ENCODE data around the gene BIRC2.
"Not testable (repeated sequence)": the region's sequence is repeated elsewhere in the genome, so short reads cannot be mapped to it uniquely, and the experiment has no call there.

Gene BIRC2

DNA sequence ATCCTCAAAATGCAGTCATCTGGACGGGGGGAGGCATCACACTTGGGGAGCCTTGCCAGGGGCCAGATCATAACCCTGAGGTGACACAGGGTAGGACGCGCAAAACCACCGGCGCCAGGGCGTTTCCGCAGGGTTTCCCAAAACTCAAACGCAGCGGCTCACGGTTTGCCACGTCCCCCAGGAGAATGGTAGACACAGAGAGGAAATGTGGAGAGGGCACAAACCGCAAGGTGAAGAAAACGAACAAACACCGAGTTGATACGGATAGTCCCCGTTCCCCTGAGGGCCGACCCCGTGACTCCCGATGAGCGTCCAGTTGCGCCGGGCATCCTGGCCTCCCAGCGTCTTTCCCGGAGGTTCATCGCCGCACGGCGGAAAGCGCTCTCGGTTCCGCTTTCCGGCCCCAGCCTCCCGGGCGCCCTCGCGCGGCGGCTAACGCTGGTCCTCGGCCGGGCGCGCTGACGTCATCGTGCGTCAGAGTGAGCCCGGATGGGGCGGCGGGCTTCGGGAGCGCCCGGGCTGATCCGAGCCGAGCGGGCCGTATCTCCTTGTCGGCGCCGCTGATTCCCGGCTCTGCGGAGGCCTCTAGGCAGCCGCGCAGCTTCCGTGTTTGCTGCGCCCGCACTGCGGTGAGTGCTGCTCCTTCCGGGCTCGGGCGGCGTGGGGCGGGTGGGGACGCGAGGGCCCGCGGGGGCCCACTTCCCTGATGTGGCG lies at the start of gene BIRC2:
Gene BIRC2 (plus strand): TSS at position 467 of the 714 bp plus-strand sequence. CDS start 2,641 bp downstream, outside the sequence.
- DNase-seq (ENCODE audit: low read depth): peak; percentile 64
- peak within 1 kb of the TSS; percentile 86 for H3K4me3 ChIP-seq (ENCODE audit: low read depth, low read length)

DNA sequence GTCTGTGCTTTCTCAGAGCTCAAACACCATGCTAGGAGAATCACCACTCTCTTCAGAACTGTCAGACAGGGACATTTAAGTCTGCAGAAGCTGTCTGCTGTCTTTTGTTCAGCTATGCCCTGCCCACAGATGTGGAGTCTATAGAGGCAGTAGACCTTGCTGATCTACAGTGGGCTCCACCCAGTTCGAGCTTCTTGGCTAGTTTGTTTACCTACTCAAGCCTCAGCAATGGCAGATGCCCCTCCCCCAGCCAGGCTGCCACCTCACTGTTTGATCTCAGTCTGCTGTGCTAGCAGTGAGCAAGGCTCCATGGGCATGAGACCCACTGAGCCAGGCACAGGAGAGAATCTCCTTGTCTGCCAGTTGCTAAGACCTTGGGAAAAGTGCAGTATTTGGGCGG lies 46.2 kb upstream of the BIRC2 start:
- DNase-seq (ENCODE audit: low read depth); H3K4me3 ChIP-seq (ENCODE audit: low read depth, low read length): not testable (repeated sequence)

DNA sequence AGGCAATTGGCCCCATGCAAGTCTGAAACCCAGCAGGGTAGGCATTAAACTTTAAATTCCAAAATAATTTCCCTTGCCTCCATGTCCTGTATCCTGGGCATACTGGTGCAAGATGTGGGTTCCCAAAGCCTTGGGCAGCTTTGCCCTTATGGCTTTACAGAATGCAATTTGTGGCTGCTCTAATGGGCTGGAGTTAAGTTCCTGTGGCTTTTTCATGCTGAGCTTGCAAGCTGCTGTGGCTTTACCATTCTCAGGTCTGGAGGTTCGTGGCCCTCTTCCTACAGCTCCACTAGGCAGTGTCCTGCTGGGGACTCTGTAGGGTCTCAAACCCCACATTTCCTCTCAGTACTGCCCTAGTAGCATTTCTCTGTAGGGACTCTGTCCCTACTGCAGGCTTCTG lies 44.8 kb upstream of the BIRC2 start:
- no peak overlapping the region for H3K4me3 ChIP-seq (ENCODE audit: low read depth, low read length)

DNA sequence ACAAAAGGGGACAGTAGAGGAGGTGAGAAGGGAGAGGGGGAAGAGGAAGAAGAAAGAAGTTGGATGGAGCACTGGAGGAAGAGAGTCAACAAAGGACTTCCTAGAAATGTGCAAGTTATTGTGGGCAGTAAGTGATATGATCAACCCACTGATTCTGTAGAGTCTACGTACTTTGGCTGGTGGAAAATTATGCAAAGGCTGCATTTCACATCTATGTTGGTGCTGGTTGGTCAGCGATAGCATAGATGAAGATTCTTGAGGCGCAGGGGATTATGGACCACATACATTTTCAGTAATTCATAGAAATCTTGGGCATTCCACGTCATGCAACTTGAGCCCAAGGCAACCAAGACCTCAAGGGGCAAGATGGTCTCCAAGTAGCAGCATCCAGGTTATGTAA lies 42.3 kb upstream of the BIRC2 start:
- DNase-seq (ENCODE audit: low read depth): no peak
- H3K4me3 ChIP-seq (ENCODE audit: low read depth, low read length): no peak overlapping the region

More for the DNA sequence above, 44.8 kb upstream of the BIRC2 start:
- DNase-seq (ENCODE audit: low read depth): no peak

DNA sequence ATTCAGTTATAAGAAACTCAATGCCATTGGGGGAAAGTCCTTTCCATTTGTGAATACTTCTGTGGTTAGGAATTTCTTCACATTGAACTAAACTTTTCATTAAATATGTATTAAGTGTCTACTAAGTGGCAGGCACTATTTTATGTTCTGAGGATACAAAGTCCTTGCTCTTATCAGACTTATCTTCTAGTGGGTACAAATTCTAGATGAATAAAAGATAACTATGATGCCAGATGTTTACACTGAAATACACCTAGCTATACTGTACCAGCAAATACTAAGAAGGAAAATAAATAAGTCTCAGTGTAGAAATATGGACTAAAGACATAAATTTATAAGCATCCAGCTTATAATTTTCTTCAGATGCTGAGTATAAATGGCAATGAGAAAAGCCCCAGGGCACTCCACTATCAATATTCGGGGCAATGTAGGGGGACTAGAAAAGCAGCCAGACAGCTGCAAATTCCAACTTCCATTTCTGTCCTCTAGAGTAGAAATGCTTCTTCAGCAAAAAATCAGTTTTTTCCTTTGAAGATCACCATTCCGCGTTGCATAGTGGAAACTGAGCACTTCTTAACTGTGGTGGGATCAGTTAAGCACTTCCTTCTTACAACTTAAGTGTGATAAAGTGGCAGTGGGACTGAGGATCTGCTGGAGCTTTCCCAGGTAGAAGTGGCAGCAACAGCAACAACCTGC lies 41.5 kb upstream of the BIRC2 start:
- DNase-seq (ENCODE audit: low read depth): no peak
- no peak overlapping the region for H3K4me3 ChIP-seq (ENCODE audit: low read depth, low read length)

DNA sequence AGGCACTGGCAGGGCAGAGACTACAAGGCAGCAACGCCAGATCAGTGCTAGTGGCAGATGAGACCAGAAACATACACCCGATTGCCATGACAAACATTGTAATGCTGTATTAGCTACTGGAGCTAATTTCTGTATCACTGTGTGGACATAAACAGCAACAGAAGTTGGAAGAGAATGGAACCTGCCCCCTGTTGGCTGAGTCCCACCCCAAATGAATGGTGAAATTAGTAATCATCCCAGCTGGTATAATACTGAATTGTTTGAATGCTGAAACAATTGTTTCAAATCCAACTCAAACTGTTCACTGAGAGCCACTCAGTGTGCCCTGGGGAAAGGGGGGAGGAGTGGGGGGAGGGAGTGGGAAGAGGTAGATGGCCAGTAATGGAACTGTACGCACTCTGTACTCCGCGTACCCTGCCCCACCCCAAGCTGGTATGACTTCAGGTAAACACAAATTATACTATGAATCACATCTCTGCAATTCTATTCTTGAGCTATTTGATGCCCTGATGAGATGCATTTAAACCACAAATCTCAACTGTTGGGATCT lies 40.9 kb upstream of the BIRC2 start:
- H3K4me3 ChIP-seq (ENCODE audit: low read depth, low read length): no peak overlapping the region
- no peak for DNase-seq (ENCODE audit: low read depth)

DNA sequence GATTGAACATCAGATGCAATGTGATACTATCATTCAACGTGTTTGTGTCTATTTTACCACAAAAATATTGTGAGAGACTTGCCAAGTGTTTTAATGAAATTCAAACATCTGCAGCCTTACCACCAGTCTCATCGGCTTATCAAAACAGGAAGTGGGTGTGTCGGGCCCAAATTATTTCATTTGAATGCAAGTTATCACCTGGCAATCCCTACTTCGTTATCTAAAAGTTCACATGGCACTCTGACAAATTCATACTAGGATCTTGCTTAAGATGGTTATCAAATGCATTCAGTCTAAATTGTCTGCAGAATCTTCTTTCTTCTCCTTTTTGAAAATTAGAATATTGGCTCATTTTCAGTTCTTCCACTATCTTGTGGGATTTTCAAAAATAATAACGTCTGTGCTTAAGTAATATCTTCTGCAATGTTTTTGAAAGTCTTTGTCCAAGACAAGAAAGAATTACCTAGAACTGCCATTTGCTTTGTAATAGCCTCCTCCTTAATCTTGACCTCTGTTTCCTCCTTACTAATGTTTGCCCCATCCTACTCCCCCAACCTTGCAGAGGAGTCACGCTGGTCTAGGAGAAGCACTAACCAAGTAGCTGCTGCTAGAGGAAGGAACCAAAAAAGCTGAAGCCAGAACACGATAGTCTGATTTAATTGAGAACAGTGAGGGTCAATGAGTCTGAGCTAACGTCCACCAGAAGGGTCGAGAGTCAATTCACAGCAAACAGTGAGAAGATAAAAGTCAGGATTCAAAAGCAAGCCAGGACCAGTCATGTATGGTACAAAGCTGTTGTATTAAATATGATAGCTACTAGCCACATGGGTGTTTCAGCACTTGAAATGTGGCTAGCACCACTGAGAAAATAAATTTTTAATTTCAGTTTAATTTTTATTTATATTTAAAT lies 39.9 kb upstream of the BIRC2 start:
- no peak overlapping the region for H3K4me3 ChIP-seq (ENCODE audit: low read depth, low read length)
- DNase-seq (ENCODE audit: low read depth): no peak

DNA sequence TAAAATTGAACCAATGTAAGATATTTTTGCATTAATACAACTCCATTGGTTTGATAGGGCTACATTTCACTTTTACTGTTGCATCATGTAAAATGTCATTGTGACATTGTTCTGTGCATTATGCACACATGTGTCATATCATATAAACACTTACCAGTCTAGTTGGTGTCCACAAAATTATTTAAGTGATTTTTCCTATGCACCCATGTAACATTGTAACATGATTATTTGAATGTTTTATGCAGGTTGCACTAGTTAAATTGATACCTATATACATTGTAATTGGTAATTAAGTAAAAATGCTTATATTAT lies 39.3 kb upstream of the BIRC2 start:
- DNase-seq (ENCODE audit: low read depth): no peak
- H3K4me3 ChIP-seq (ENCODE audit: low read depth, low read length): no peak overlapping the region

DNA sequence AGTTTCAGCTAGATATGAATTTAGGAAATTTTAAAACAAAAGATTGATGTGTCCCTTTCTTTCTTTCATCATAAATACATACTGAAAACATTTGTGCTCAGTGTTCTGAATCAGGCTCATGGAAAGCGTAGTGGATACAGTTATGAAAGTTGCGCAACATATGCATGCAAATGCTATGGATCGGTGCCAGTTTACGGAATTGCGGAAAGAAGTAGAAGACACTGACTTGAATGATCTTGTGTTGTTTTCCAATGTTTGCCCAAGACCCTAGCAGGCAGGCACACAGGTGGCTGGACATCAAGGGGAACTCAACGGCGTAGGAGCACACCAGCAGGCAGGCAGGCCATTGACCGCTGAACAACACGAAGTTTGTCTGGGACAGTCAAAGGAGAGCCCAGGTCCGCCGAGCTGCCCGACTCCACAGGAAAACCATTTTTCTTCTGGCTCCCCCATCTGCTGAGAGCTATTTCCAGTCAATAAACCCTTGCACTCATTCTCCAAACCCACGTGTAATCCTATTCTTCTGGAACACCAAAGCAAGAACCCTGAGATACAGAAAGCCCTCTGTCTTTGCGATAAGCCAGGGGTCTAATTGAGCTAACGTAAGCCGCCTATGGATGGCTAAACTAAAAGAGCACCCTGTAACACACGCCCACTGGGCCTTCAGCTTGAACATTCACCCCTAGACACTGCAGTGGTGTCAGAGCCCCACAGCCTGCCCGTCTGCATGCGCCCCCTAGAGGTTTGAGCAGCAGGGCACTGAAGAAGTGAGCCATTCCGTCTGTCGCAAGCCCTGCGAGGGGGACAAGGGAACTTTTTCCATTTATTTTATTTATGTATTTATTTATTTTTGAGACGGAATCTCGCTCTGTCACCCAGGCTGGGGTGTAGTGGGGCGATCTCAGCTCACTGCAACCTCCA lies 37.1 kb upstream of the BIRC2 start:
- no peak for DNase-seq (ENCODE audit: low read depth)
- no peak overlapping the region for H3K4me3 ChIP-seq (ENCODE audit: low read depth, low read length)

DNA sequence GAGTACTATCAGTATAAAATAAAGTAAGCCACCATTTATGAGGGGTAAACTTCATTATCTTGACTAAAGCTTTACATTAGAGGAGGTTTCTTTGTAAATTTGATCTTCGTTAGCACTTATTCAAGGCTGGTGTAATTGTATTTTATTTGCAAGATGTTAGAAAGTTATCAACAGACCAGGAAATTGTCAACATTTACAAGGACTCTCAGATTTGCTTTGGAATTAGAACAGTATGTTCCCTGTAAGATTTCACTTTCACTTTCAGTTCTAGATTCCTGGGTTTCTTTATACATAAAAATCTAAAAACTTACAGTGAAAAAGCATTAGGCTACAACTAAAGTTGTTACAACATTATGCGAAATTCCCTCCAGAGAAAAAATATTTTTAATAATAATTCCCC lies 34.3 kb upstream of the BIRC2 start:
- peak overlapping the region; percentile 15 for H3K4me3 ChIP-seq (ENCODE audit: low read depth, low read length)
- no peak for DNase-seq (ENCODE audit: low read depth)

DNA sequence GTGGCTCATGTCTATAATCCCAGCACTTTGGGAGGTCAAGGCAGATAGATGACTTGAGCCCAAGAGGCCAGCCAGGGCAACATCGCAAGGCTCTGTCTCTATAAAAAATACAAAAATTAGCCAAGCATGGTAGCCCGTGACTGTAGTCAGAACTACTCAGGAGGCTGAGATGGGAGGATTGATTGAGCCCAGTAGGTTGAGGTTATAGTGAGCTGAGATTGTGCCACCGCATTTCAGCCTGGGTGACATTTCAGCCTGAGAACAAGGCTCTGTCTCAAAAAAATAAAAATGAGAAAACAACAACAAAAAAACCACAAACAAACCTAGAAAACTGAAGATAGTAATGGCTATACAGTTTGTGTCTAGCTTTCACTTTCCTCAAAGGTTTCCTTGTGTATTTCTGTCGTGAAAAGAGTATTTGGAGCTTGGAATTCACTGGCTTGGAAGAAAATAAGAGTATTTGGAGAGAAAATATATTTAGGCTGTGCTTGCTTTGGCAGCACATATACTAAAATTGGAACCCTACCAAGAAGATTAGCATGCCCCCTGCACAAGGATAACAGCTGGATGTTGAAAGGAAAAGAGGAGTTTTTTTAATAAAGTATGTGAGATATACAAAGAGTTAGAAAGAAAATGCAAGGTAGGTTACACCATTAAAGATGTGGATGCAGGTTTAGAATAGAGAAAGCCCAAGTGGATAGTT lies 33.6 kb upstream of the BIRC2 start:
- no peak for DNase-seq (ENCODE audit: low read depth)
- H3K4me3 ChIP-seq (ENCODE audit: low read depth, low read length): peak overlapping the region; percentile 15

DNA sequence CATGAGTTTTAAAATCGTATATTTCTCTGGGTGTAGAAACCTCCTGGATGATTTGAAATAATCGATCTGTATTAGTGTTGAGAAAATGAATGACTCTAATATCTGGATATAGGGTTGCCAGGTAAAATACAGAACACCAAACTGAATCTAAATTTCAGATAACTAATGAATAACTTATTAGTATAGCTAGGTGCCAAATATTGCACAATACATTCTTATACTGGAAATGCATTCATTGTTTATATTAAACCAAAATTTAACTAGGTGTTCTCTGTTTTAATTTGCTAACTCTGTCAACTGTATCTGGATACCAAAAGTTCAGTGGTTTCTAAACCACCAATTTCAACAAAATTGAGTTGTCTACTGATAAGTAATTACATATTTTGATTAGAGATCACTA lies 32.2 kb upstream of the BIRC2 start:
- no peak for DNase-seq (ENCODE audit: low read depth)
- no peak overlapping the region for H3K4me3 ChIP-seq (ENCODE audit: low read depth, low read length)

DNA sequence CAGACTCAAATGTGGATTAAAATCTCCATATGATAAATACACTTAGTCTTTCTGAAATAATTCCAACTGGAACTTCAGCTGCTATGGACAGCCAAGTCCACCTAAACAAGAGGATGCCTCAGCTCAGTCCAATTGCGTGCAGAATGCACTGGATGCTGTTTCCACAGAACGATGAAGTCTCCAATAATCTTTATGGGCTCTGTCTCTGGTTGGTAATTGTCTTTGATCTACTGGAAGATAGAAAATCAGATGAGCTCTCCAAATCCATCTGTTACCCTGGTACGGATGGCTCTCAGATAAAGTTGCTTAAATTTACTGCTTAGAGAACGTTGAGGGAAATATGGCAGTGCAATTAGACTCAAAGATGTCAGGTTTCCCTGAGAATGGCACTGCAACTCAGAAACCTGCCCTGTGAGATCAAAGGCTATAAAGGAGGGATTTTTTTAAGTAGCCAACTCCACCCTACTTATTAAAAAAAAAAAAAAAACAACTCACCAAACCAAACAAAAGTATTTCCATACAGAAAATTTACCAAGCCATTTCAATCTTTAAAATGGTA lies 30.6 kb upstream of the BIRC2 start:
- no peak for DNase-seq (ENCODE audit: low read depth)

DNA sequence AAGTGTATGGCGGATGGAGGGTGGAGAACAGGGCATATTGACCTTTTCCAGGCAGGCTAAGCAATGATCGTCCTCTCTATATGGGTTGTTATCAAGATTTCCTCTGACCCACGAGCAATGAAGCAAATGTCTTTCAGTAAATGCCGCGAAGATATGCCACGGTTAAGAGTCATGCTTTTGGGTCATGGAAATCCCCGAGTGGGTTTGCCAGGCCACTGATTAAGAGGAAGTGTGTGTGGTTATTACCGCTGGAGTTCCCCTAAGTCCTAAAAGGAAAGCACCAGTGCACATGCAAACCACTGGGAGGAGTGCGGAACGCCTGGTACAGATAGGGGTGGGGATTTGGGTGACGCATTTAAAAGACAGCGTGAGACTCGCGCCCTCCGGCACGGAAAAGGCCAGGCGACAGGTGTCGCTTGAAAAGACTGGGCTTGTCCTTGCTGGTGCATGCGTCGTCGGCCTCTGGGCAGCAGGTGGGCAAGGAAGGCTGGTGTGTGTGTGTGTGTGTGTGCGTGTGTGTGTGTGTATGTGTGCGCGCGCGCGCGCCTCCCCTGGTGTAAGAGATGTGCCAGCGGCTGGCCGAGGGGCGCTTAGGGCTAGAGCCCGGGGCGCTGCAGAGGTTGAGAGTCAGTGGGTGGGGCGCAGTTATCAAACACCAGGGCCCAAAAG lies 29.8 kb upstream of the BIRC2 start, which contains the start of gene BIRC3:
Gene BIRC3 (plus strand): TSS at position 386 of the 669 bp plus-strand sequence. CDS start 7,026 bp downstream, outside the sequence.
- peak; percentile 63 for DNase-seq (ENCODE audit: low read depth)
- H3K4me3 ChIP-seq (ENCODE audit: low read depth, low read length): peak within 1 kb of the TSS; percentile 49

More for the DNA sequence above, 30.6 kb upstream of the BIRC2 start:
- H3K4me3 ChIP-seq (ENCODE audit: low read depth, low read length): no peak overlapping the region

DNA sequence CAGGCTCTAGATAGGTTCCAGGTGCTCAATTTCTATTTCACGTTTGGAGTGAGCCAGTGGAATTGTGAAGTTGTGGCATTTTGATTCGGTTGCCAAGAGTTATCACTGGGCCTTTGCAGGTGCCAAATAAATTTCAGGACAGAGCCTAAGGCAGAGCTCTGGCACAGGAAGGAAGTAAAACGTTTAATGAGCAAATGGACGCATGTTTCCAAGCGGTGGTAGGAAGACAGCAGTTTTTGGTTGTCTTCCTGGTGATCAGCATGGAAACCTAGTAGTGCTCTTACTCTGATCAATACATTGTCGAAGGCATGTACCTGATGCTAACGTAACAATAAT lies 29.3 kb upstream of the BIRC2 start:
- no peak for DNase-seq (ENCODE audit: low read depth)
- peak overlapping the region; percentile 49 for H3K4me3 ChIP-seq (ENCODE audit: low read depth, low read length)

DNA sequence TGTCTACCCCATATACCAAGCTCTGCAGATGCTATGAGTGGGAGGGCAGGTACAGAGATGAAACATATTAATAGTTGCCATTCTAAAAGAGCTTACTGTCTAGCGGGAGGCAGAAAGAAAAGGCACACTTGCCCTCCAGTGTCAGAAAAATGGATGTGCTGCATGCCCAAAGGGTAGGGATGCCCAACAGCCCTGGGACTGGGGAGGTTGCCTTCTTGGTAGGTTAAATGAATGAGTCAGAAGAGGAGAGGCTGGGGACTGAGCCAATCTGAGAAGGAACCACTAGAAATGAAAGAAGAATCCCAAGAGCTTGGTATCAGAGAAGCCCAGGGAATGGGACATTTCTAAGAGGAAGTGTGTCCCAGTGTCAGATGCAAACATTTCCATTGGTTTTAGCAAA lies 28.5 kb upstream of the BIRC2 start:
- no peak overlapping the region for H3K4me3 ChIP-seq (ENCODE audit: low read depth, low read length)
- no peak for DNase-seq (ENCODE audit: low read depth)

DNA sequence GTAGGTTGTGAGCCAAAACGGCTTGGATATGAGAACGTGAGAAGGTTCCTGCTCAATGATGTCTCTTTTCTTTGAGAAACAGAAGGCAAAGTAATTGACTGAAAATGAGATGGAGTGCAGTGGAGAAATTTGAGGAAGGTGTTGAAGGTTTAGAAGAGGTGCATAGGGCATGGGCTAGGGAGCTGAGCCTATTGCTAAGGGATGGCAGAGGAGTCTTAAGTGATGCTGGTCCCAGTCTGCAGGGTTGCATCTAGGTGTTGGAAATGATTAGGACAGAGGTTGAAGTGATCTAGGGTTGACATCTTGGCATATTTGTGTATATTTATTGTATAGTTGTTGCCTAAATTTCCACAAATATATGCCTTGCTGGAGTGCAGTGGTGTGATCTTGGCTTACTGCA lies 27.5 kb upstream of the BIRC2 start:
- DNase-seq (ENCODE audit: low read depth): no peak
- H3K4me3 ChIP-seq (ENCODE audit: low read depth, low read length): no peak overlapping the region

DNA sequence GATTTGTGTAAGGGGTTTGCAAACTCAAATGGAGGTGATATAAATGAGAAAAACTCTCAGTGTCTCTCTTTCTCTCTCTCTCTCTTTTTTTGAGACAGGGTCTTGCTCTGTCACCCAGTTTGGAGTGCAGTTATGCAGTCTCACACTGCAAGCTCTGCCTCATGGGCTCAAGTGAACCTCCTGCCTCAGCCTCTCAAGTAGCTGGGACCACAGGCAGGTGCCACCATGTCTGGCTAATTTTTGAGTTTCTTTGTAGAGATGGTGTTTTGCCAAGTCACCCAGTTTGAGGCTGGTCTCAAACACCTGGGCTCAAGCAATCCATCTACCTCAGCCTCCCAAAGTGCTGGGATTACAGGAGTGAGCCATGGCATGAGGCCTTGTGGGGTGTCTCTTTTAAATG lies 26.8 kb upstream of the BIRC2 start:
- DNase-seq (ENCODE audit: low read depth): no peak
- no peak overlapping the region for H3K4me3 ChIP-seq (ENCODE audit: low read depth, low read length)

Measured in skeletal muscle cell (primary cell).